Lung (tissue), 12 donors: ENCODE measurements around the gene MSI1. TPM values are rescaled to one million over a fixed set of nuclear protein-coding genes. Genes with fewer than 3 reads are reported as not detected.
A peak's percentile ranks its signal among the peaks of the same experiment; 100 is the strongest.

Experiments
- ATAC-seq: fragments of 200-7000 bp; cut with Tn5 transposase; one replicate; pipeline ENCODE4 v1.9.1; 2020; ENCODE audit warnings: moderate number of reproducible peaks; ENCODE audit not compliant: insufficient read depth, low FRiP score
- DNase-seq, 3 donors: peaks; one replicate each; pipeline ENCODE4 v3.0.0-alpha.2; 2013 to 2017
- H3K27ac ChIP-seq, 2 donors: one replicate each; pipeline ENCODE4 v1.5.1; 2013; ENCODE audit warnings: mild to moderate bottlenecking in 2 of 2, moderate library complexity in 2 of 2, control low read depth in 1 of 2, inconsistent platforms in 1 of 2, low read depth in 1 of 2, low read length in 1 of 2
- H3K27me3 ChIP-seq, 3 donors: one replicate each; pipeline ENCODE4 v1.5.1; 2013; ENCODE audit warnings: low read length in 2 of 3; ENCODE audit not compliant: control insufficient read depth in 3 of 3, insufficient read depth in 3 of 3
- H3K36me3 ChIP-seq, 4 donors: one replicate each; pipeline ENCODE4 v1.5.1; 2013; ENCODE audit warnings: low read length in 4 of 4, mild to moderate bottlenecking in 1 of 4, moderate library complexity in 1 of 4; ENCODE audit not compliant: control insufficient read depth in 4 of 4, insufficient read depth in 4 of 4
- H3K4me1 ChIP-seq, 5 donors: one replicate each; pipeline ENCODE4 v1.5.1; 2013; ENCODE audit warnings: low read length in 5 of 5, mild to moderate bottlenecking in 2 of 5, moderate library complexity in 1 of 5; ENCODE audit not compliant: control insufficient read depth in 5 of 5, insufficient read depth in 5 of 5
- H3K4me3 ChIP-seq: one replicate; pipeline ENCODE4 v1.5.1; 2013; ENCODE audit warnings: mild to moderate bottlenecking, control low read depth, moderate library complexity
- H3K9ac ChIP-seq, 2 donors: one replicate each; pipeline ENCODE4 v1.5.1; 2013; ENCODE audit warnings: low read length in 2 of 2, control low read depth in 1 of 2; ENCODE audit not compliant: insufficient read depth in 1 of 2
- H3K9me3 ChIP-seq, 4 donors: one replicate each; pipeline ENCODE4 v1.5.1; 2013; ENCODE audit warnings: low read length in 3 of 4, mild to moderate bottlenecking in 1 of 4, moderate library complexity in 1 of 4; ENCODE audit not compliant: control insufficient read depth in 4 of 4, insufficient read depth in 3 of 4
- CTCF ChIP-seq: IDR thresholded peaks from 2 replicates; pipeline ENCODE4 v1.5.1; 2012; ENCODE audit warnings: mild to moderate bottlenecking; ENCODE audit errors: control extremely low read depth, extremely low read depth
- WGBS, 2 donors: extraction: QIAGEN DNeasy Blood & Tissue Kit; methylation state at CpG; one replicate each; pipeline ENCODE4 v1.1.7; 2013; 5-methylcytosine and 5-hydroxymethylcytosine counted together
- polyA plus RNA-seq, 2 donors: library from polyadenylated mRNA; stranded (reverse); fragments of 200-250 nt; gene quantifications; one replicate each; pipeline ENCODE4 v1.2.1, GENCODE V29; 2013
- total RNA-seq, 2 donors: library from RNA; depleted of rRNA in 1 of 2; stranded (reverse); fragments of >200 nt in 1 of 2; gene quantifications; one replicate each; pipeline ENCODE4 v1.2.1, GENCODE V29; 2014 to 2021
- donor health status: control.
- donor health status: control.
- donor health status: Bipolar disorder and iron deficiency.
- donor health status: healthy.
- donor health status: DM: yes; HTN: yes; CAD: no.

Gene MSI1
- total and polyA plus RNA-seq, 4 donors = 0.18 to 3.5 (median 0.58) TPM

- no peak for TF ChIP-seq CTCF
- DNase-seq (no peak), ATAC-seq (no peak)
- no peaks in the 10 kb centered on the region for H3K9me3 ChIP-seq
- peaks cover 0 to 9% (median 5%) of the 10 kb centered on the region in 5 donors for H3K4me1 ChIP-seq
- H3K9ac ChIP-seq = peak overlapping the region; percentile 41 to 84
- peak overlapping the region; percentile 41 for H3K4me3 ChIP-seq
- peak overlapping the region; percentile 68 to 78 for H3K27ac ChIP-seq
- H3K27me3 ChIP-seq = no peaks in the 10 kb centered on the region
- H3K36me3 ChIP-seq = no peaks in the 10 kb centered on the region
- 38 to 46% methylated on average over 9 of the region's 9 CpGs for WGBS, 2 donors
Measured at GRCh38 chr12:120316798-120317223, 52.2 kb downstream of the MSI1 start.

- WGBS, 2 donors = 68 to 81% methylated on average over 5 of the region's 5 CpGs
- Histone ChIP-seq H3K4me3 (no peak overlapping the region), H3K36me3 (no peaks in the 10 kb centered on the region), H3K9ac (no peak overlapping the region), H3K4me1 (peaks cover 0 to 9% (median 5%) of the 10 kb centered on the region in 5 donors), H3K27me3 (no peaks in the 10 kb centered on the region), H3K27ac (no peak overlapping the region), H3K9me3 (no peaks in the 10 kb centered on the region)
- DNase-seq (no peak), ATAC-seq (no peak)
- TF ChIP-seq CTCF = no peak
Measured at GRCh38 chr12:120314220-120314619, 54.7 kb downstream of the MSI1 start.

- DNase-seq = peak; percentile 91 to 98 (median 97)
- Histone ChIP-seq H3K4me1 (peaks cover 0 to 4% (median 0%) of the 10 kb centered on the region in 5 donors), H3K4me3 (peak within 1 kb of the TSS; percentile 28), H3K9me3 (no peaks in the 10 kb centered on the region), H3K27me3 (no peaks in the 10 kb centered on the region), H3K27ac (peak within 1 kb of the TSS; percentile 48 to 84), H3K36me3 (peaks cover 0 to 1% (median 0%) of the 10 kb centered on the region in 4 donors), H3K9ac (peak within 1 kb of the TSS in 1 of 2 donors; percentile 98)
- ATAC-seq = peak; percentile 94
- peak; percentile 45 for TF ChIP-seq CTCF
- 9 to 12% methylated on average over 31 of the region's 31 CpGs for WGBS, 2 donors
Measured at GRCh38 chr12:120301962-120302815, 66.8 kb downstream of the MSI1 start, which contains the start of gene SIRT4. TSS of gene SIRT4 (plus strand) at chr12:120302321. CDS start at chr12:120303562, 1,241 bp downstream.
